GM19438 (cell line): ENCODE measurements around the gene FGF23.

Experiments
- ATAC-seq: cut with Tn5 transposase; IDR thresholded peaks from one replicate; pipeline ENCODE4 v1.9.1; 2021; ENCODE audit warnings: low read depth; ENCODE audit not compliant: unreplicated experiment

FGF23 gene

GRCh38 chr12:4386801-4387200 is 7.3 kb upstream of the FGF23 start:
- ATAC-seq: no peak

GRCh38 chr12:4383304-4383865 is 3.9 kb upstream of the FGF23 start:
- ATAC-seq: no peak

- ATAC-seq: no peak
Observed at GRCh38 chr12:4380332-4380731, 820 bp upstream of the FGF23 start.

GRCh38 chr12:4378772-4379171 is 740 bp downstream of the FGF23 start:
- no peak for ATAC-seq

GRCh38 chr12:4375449-4375848 is 4.1 kb downstream of the FGF23 start:
- ATAC-seq: no peak

- no peak for ATAC-seq
Observed at GRCh38 chr12:4372653-4373052, 6.9 kb downstream of the FGF23 start.

GRCh38 chr12:4370265-4370664 is 9.2 kb downstream of the FGF23 start:
- ATAC-seq: no peak

- ATAC-seq: no peak
Observed at GRCh38 chr12:4369548-4369947, 10.0 kb downstream of the FGF23 start.

GRCh38 chr12:4366090-4366489 is 13.4 kb downstream of the FGF23 start:
- no peak for ATAC-seq

GRCh38 chr12:4356041-4356327 is 23.5 kb downstream of the FGF23 start:
- ATAC-seq: no peak

GRCh38 chr12:4355156-4356040 is 24.1 kb downstream of the FGF23 start:
- ATAC-seq: no peak

GRCh38 chr12:4353785-4354208 is 25.7 kb downstream of the FGF23 start:
- no peak for ATAC-seq

- ATAC-seq: no peak
Observed at GRCh38 chr12:4346931-4347330, 32.6 kb downstream of the FGF23 start.

- ATAC-seq: no peak
Observed at GRCh38 chr12:4331842-4332241, 47.7 kb downstream of the FGF23 start.

GRCh38 chr12:4331221-4331620 is 48.3 kb downstream of the FGF23 start:
- ATAC-seq: no peak

GRCh38 chr12:4330203-4330602 is 49.3 kb downstream of the FGF23 start:
- ATAC-seq: no peak

- no peak for ATAC-seq
Observed at GRCh38 chr12:4327293-4327692, 52.2 kb downstream of the FGF23 start.

GRCh38 chr12:4325966-4326365 is 53.5 kb downstream of the FGF23 start:
- no peak for ATAC-seq

- ATAC-seq: no peak
Observed at GRCh38 chr12:4324366-4324765, 55.1 kb downstream of the FGF23 start.

- ATAC-seq: no peak
Observed at GRCh38 chr12:4323396-4323795, 56.1 kb downstream of the FGF23 start.

GRCh38 chr12:4322726-4323125 is 56.8 kb downstream of the FGF23 start:
- ATAC-seq: no peak
